Measurements from ENCODE around the gene KCNS1. TPM values are rescaled to one million over a fixed set of nuclear protein-coding genes. Genes with fewer than 3 reads are reported as not detected.

Gene KCNS1
- total and polyA plus RNA-seq, 2 of the 8 experiments (the other 6 are each of a cell fraction or from before 2014, with no cell fraction given), result 1.4 to 1.8 TPM

GRCh38 chr20:45047581-45048119 lies 53.3 kb downstream of the KCNS1 start (continued):
- TF ChIP-seq RAD21 (IDR thresholded peaks at IDR 0.05 in 1 of 2, conservative IDR thresholded peaks at IDR 0.05 in 1 of 2; ENCODE audit: low read depth in 2 of 2, low read length in 2 of 2), result no peak
- TF ChIP-seq SUZ12 (IDR thresholded peaks at IDR 0.05; ENCODE audit: low read length), result no peak
- TF ChIP-seq CBX8 (IDR thresholded peaks at IDR 0.05; ENCODE audit: borderline replicate concordance, low read depth, low read length), result no peak
